ENCODE measurements around the gene CLEC16A. TPM values are rescaled to one million over a fixed set of nuclear protein-coding genes. Genes with fewer than 3 reads are reported as not detected.

CLEC16A gene
- total RNA-seq, 4 donors from 2014 or later: 29.5 to 58.8 (median 48.4) TPM

GRCh38 chr16:10930755-10931093 lies 13.6 kb upstream of the CLEC16A start:
- no peak for DNase-seq
- no peak overlapping the region for H3K27ac ChIP-seq
- 69 to 73% methylated on average over 2 of the region's 2 CpGs for WGBS, 2 donors
- peaks cover 12 to 20% of the 10 kb centered on the region in 2 donors for H3K36me3 ChIP-seq
- no peak overlapping the region for H3K4me3 ChIP-seq (replicated peaks in 1 of 3)
- no peaks in the 10 kb centered on the region for H3K27me3 ChIP-seq
- TF ChIP-seq POLR2A (IDR thresholded peaks at IDR 0.05) (no peak), CTCF (IDR thresholded peaks at IDR 0.05) (no peak)
- intact Hi-C loops (cut with DNase I): no loop called here
- H3K4me1 ChIP-seq: peaks cover 4 to 20% of the 10 kb centered on the region in 2 donors
- no peaks in the 10 kb centered on the region for H3K9me3 ChIP-seq

GRCh38 chr16:10931134-10931533 lies 13.2 kb upstream of the CLEC16A start:
- H3K27me3 ChIP-seq: no peaks in the 10 kb centered on the region
- 80 to 83% methylated on average over 7 of the region's 7 CpGs for WGBS, 2 donors
- intact Hi-C loops (cut with DNase I): no loop called here
- DNase-seq: no peak
- no peak for TF ChIP-seq POLR2A (IDR thresholded peaks at IDR 0.05)
- no peak for TF ChIP-seq CTCF (IDR thresholded peaks at IDR 0.05)
- peaks cover 12 to 16% of the 10 kb centered on the region in 2 donors for H3K36me3 ChIP-seq
- no peaks in the 10 kb centered on the region for H3K9me3 ChIP-seq
- H3K4me3 ChIP-seq (replicated peaks in 1 of 3): no peak overlapping the region
- H3K4me1 ChIP-seq: peaks cover 5 to 22% of the 10 kb centered on the region in 2 donors
- H3K27ac ChIP-seq: no peak overlapping the region

- no peaks in the 10 kb centered on the region for H3K9me3 ChIP-seq
- no peaks in the 10 kb centered on the region for H3K27me3 ChIP-seq
- no peak overlapping the region for H3K4me3 ChIP-seq (replicated peaks in 1 of 3)
- 97 to 98% methylated on average over 11 of the region's 11 CpGs for WGBS, 2 donors
- intact Hi-C loops (cut with DNase I): no loop called here
- no peak overlapping the region for H3K27ac ChIP-seq
- peaks cover 13 to 29% of the 10 kb centered on the region in 2 donors for H3K4me1 ChIP-seq
- H3K36me3 ChIP-seq: peaks cover 10 to 12% of the 10 kb centered on the region in 2 donors
- no peak for DNase-seq
- TF ChIP-seq POLR2A (IDR thresholded peaks at IDR 0.05): no peak
- no peak for TF ChIP-seq CTCF (IDR thresholded peaks at IDR 0.05)
These were observed 12.3 kb upstream of the CLEC16A start for GRCh38 chr16:10931977-10932632.

- Histone ChIP-seq H3K36me3 (peaks cover 4 to 5% of the 10 kb centered on the region in 2 donors), H3K9me3 (no peaks in the 10 kb centered on the region), H3K4me1 (peaks cover 23 to 39% of the 10 kb centered on the region in 2 donors), H3K4me3 (replicated peaks in 1 of 3) (no peak overlapping the region), H3K27ac (no peak overlapping the region), H3K27me3 (no peaks in the 10 kb centered on the region)
- intact Hi-C loops (cut with DNase I): no loop called here
- no peak for DNase-seq
- WGBS, 2 donors: 85 to 94% methylated on average over 11 of the region's 11 CpGs
- no peak for TF ChIP-seq POLR2A (IDR thresholded peaks at IDR 0.05)
- no peak for TF ChIP-seq CTCF (IDR thresholded peaks at IDR 0.05)
These were observed 11.2 kb upstream of the CLEC16A start for GRCh38 chr16:10932959-10933710.

- Histone ChIP-seq H3K4me1 (peaks cover 30 to 46% of the 10 kb centered on the region in 2 donors), H3K27ac (no peak overlapping the region), H3K36me3 (peaks cover 4% of the 10 kb centered on the region in 2 donors), H3K9me3 (no peaks in the 10 kb centered on the region), H3K27me3 (no peaks in the 10 kb centered on the region), H3K4me3 (replicated peaks in 1 of 3) (no peak overlapping the region)
- DNase-seq: no peak
- TF ChIP-seq CTCF (IDR thresholded peaks at IDR 0.05) (no peak), POLR2A (IDR thresholded peaks at IDR 0.05) (no peak)
- 85 to 86% methylated on average over 8 of the region's 8 CpGs for WGBS, 2 donors
- intact Hi-C loops (cut with DNase I): no loop called here
These were observed 10.5 kb upstream of the CLEC16A start for GRCh38 chr16:10933865-10934264.

All from thyroid gland (tissue), 4 donors.